ENCODE measurements around the gene C4orf51. TPM values are rescaled to one million over a fixed set of nuclear protein-coding genes. Genes with fewer than 3 reads are reported as not detected.

Gene C4orf51
- total RNA-seq, 1 donor from 2014 or later = not detected

DNA sequence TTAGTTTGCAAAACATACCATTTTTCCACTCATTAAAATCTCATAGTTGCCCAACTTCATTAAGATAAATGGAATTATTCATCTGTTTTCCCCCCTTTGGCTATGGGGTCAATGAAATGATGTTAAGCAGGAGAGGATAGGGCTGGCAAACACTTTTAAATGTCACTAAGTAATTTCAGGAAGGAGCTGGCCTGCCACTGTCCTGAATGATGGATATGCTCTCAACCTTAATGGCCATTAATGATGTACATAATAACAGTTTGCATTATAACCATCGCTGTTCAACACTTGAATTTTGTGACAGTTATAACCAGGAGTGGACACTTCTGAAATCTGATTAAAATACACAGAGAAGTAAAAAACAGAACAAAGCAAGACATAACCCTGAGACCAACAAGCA lies 77.2 kb downstream of the C4orf51 start:
- Mint-ChIP-seq H3K36me3 (ENCODE audit: unreplicated experiment) (peaks cover 29% of the 10 kb centered on the region), H3K27me3 (ENCODE audit: unreplicated experiment) (no peaks in the 10 kb centered on the region), H3K4me1 (ENCODE audit: unreplicated experiment) (no peaks in the 10 kb centered on the region), H3K9me3 (ENCODE audit: unreplicated experiment) (no peaks in the 10 kb centered on the region), H3K27ac (ENCODE audit: unreplicated experiment) (no peak overlapping the region), H3K4me3 (ENCODE audit: unreplicated experiment) (no peak overlapping the region)
- DNase-seq (ENCODE audit: extremely low spot score, unreplicated experiment) = no peak
- TF ChIP-seq CTCF (IDR thresholded peaks at IDR 0.05) = no peak

DNA sequence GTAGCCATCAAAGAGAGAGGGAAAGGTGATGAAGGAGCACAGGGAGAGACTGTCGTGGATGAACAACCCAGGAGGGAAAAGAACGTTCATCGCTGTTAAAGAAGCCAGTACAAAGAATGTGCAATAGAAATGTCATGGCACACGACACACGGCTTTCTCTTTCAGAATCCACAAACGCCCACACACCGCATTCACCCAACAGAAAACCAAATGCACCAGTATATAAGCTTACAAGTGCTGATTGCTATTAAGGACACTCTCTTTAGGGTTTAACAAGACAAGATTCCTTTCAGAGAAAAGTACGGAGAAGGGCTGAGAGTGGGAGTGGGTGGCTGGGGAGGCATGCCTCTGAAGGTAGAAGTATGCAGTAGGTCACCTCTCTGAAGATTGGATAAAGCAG lies 80.2 kb downstream of the C4orf51 start:
- DNase-seq (ENCODE audit: extremely low spot score, unreplicated experiment) = no peak
- Mint-ChIP-seq H3K27ac (ENCODE audit: unreplicated experiment) (no peak overlapping the region), H3K4me1 (ENCODE audit: unreplicated experiment) (peaks cover 13% of the 10 kb centered on the region), H3K36me3 (ENCODE audit: unreplicated experiment) (peaks cover 51% of the 10 kb centered on the region), H3K9me3 (ENCODE audit: unreplicated experiment) (no peaks in the 10 kb centered on the region), H3K27me3 (ENCODE audit: unreplicated experiment) (no peaks in the 10 kb centered on the region), H3K4me3 (ENCODE audit: unreplicated experiment) (no peak overlapping the region)
- no peak for TF ChIP-seq CTCF (IDR thresholded peaks at IDR 0.05)

DNA sequence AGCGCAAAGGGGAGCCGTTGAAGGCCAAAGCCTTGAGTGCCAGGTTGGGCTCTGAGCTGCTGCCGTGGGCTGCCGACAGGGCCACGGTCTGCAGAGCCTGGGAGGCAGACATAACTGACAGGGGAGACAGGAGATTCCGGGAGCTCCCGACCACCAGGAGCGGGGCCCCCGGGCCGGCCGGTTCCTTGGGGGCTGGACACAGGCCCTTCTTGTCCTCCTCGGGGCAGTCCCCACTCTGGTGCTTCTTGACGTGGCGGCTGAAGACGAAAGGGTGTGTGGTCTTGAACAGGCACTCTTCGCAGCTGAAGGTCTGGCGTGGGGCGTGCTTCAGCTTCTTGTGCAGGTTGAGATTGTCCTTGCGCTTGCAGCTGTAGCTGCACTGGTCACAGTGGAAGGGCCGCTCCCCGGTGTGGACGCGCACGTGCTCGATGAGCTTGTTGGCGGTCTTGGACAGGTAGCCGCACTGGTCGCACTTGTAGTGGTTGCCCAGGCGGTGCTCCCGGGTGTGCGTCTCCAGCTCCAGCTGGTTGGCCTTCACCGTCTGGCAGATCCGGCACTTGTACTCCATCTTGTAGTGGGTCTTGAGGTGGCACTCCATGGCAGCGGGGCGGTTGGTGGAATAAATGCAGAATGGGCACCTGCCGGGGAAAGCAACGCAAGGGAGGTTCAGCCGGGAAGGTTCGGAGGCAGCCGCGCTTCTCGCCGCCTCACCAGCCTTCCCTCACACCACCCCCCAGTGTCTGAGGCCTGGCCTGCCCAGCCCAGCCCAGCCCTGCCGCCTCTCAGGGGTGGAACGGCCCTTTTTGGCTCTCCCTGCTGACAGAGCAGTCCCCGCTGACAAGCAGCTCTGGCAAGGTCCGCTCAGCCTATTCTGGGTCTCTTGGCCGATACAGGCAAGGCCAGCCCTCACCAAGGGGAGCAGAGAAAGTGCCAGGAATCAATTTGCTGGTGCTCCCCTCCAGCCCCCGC lies 81.3 kb downstream of the C4orf51 start:
- no peaks in the 10 kb centered on the region for H3K9me3 Mint-ChIP-seq (ENCODE audit: unreplicated experiment)
- H3K27ac Mint-ChIP-seq (ENCODE audit: unreplicated experiment) = no peak overlapping the region

GRCh38 chr4:145762719-145763118 lies 82.8 kb downstream of the C4orf51 start:
- Mint-ChIP-seq H3K4me3 (ENCODE audit: unreplicated experiment) (no peak overlapping the region), H3K27ac (ENCODE audit: unreplicated experiment) (no peak overlapping the region), H3K9me3 (ENCODE audit: unreplicated experiment) (peaks cover 8% of the 10 kb centered on the region), H3K4me1 (ENCODE audit: unreplicated experiment) (peaks cover 13% of the 10 kb centered on the region), H3K36me3 (ENCODE audit: unreplicated experiment) (peaks cover 69% of the 10 kb centered on the region), H3K27me3 (ENCODE audit: unreplicated experiment) (no peaks in the 10 kb centered on the region)
- no peak for TF ChIP-seq CTCF (IDR thresholded peaks at IDR 0.05)
- DNase-seq (ENCODE audit: extremely low spot score, unreplicated experiment) = no peak

More for the DNA sequence above, 81.3 kb downstream of the C4orf51 start:
- H3K4me3 Mint-ChIP-seq (ENCODE audit: unreplicated experiment) = no peak overlapping the region
- H3K4me1 Mint-ChIP-seq (ENCODE audit: unreplicated experiment) = peaks cover 13% of the 10 kb centered on the region
- no peaks in the 10 kb centered on the region for H3K27me3 Mint-ChIP-seq (ENCODE audit: unreplicated experiment)
- peaks cover 57% of the 10 kb centered on the region for H3K36me3 Mint-ChIP-seq (ENCODE audit: unreplicated experiment)
- DNase-seq (ENCODE audit: extremely low spot score, unreplicated experiment) = no peak
- TF ChIP-seq CTCF (IDR thresholded peaks at IDR 0.05) = no peak

- DNase-seq (ENCODE audit: extremely low spot score, unreplicated experiment) = no peak
Observed at GRCh38 chr4:145763399-145763798, 83.5 kb downstream of the C4orf51 start.

More at GRCh38 chr4:145763399-145763798, 83.5 kb downstream of the C4orf51 start:
- Mint-ChIP-seq H3K27me3 (ENCODE audit: unreplicated experiment) (no peaks in the 10 kb centered on the region), H3K36me3 (ENCODE audit: unreplicated experiment) (peaks cover 67% of the 10 kb centered on the region), H3K27ac (ENCODE audit: unreplicated experiment) (peak overlapping the region; percentile 9), H3K9me3 (ENCODE audit: unreplicated experiment) (peaks cover 8% of the 10 kb centered on the region), H3K4me1 (ENCODE audit: unreplicated experiment) (peaks cover 13% of the 10 kb centered on the region), H3K4me3 (ENCODE audit: unreplicated experiment) (no peak overlapping the region)
- TF ChIP-seq CTCF (IDR thresholded peaks at IDR 0.05) = no peak

Data from osteocyte (in vitro differentiated cells).